GM20000 (cell line): ENCODE results near the gene SOS1.

Source experiments
- DNase-seq: peaks from one replicate; pipeline ENCODE4 v3.0.0; 2012; ENCODE audit warnings: low spot score
- TF ChIP-seq, protein P1 (sequence below): IDR thresholded peaks from 2 replicates; pipeline ENCODE4 v1.5.1; 2012; ENCODE audit warnings: mild to moderate bottlenecking, control low read depth; ENCODE audit errors: extremely low read depth, missing control alignments

The SOS1 gene

GRCh38 chr2:39154944-39155343 is 34.1 kb upstream of the SOS1 start:
- TF ChIP-seq, protein P1, sequence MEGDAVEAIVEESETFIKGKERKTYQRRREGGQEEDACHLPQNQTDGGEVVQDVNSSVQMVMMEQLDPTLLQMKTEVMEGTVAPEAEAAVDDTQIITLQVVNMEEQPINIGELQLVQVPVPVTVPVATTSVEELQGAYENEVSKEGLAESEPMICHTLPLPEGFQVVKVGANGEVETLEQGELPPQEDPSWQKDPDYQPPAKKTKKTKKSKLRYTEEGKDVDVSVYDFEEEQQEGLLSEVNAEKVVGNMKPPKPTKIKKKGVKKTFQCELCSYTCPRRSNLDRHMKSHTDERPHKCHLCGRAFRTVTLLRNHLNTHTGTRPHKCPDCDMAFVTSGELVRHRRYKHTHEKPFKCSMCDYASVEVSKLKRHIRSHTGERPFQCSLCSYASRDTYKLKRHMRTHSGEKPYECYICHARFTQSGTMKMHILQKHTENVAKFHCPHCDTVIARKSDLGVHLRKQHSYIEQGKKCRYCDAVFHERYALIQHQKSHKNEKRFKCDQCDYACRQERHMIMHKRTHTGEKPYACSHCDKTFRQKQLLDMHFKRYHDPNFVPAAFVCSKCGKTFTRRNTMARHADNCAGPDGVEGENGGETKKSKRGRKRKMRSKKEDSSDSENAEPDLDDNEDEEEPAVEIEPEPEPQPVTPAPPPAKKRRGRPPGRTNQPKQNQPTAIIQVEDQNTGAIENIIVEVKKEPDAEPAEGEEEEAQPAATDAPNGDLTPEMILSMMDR = no peak
- no peak for DNase-seq

GRCh38 chr2:39153312-39153711 is 32.5 kb upstream of the SOS1 start:
- no peak for DNase-seq
- TF ChIP-seq, protein P1 = no peak

DNA sequence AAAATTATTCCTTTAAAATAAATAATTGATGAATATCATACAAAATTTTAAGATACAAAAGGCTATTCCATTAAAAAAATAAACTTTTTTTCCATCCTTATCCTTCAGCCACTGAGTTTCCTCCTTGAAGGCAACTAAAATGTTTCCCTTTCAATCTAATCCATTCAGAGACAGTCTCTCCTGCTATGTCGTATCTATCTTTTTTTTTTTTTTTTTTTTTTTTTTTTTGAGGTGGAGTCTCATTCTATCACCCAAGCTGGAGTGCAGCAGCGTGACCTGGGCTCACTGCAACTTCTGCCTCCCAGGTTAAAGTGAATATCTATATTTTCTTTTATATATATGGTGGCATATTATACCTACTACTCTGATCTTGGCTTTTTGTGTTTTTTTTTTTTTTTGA is 31.7 kb upstream of the SOS1 start:
- DNase-seq = no peak
- TF ChIP-seq, protein P1 = no peak

DNA sequence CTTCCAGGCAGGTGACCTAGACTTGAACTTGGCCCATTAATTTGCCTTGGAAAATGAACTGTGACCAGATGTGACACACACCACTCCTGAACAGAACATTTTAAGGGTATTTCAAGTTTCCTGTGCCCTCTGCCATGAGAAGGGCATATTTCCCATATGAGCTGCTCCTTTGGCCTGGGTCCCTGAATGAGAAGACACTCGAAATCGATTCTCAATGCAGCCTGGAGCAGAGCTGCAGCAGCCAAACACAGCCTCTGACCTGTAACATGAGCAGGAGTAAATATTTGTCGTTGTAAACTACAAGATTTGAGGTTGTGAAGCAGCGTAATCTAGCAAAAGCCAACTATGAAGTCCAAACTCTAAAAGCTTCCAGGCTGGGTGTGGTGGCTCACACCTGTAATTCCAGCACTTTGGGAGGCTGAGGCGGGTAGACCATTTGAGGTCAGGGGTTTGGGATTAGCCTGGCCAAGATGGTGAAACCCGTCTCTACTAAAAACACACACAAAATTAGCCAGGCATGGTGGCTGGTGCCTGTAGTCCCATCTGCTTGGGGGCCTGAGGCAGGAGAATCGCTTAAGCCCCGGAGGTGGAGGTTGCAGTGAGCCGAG is 30.1 kb upstream of the SOS1 start:
- TF ChIP-seq, protein P1 = no peak

DNA sequence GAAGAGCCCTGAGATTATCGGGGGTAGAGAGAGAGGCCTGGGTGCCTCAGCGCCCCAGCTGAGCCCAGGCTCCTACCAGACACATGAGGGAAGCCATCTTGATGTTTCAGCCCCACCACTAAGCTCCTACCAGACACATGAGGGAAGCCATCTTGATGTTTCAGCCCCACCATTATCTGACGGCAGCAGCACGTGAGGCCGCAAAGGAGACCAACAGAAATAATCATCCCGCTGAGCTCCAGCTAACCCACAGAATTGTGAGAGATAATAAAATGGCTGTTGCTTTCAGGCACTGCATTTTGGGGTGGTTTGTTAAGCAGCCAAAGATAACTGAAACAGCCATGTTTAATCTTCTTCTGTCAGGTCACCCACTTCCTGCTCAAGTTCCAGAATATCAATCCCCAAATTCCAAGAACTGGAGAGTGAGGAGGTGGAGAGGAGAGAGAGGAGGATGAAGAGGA is 29.3 kb upstream of the SOS1 start:
- TF ChIP-seq, protein P1 = no peak
- no peak for DNase-seq

More for the DNA sequence above, 30.1 kb upstream of the SOS1 start:
- no peak for DNase-seq

- TF ChIP-seq, protein P1 = no peak
- no peak for DNase-seq
Measured at GRCh38 chr2:39146630-39147029, 25.8 kb upstream of the SOS1 start.

DNA sequence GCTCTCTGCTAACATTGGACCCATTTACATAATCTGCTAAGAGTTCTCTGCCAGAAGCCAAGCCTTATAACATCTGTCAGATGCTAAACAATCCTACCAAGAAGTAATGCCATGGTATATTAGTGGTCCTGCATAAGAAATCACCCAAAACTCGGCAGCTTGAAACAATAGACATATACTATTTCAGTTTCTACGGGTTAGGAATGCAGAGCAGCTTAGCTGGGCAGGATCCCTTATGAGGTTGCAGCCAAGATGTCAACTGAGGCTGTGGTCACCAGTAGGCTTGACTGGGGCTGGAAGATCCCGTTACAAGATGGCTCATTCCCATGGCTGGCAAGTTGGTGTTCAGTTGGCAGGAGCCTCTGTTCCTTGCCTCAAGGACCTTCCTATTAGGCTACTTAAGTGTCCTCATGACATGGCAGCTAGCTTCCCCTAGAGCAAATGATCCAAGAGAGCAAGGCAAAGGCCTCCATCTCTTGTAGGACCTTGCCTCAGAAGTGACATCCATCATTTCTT is 25.1 kb upstream of the SOS1 start:
- no peak for DNase-seq
- TF ChIP-seq, protein P1 = no peak
